SKM-1 (cell line): Measurements from ENCODE around the gene PHKG2.

Source experiments
- DNase-seq: peaks from one replicate; lab custom pipeline; 2025; ENCODE audit not compliant: unreplicated experiment; lab: John Stamatoyannopoulos, UW

The PHKG2 gene

GRCh38 chr16:30793508-30794069, 45.4 kb downstream of the PHKG2 start:
- DNase-seq = no peak

DNA sequence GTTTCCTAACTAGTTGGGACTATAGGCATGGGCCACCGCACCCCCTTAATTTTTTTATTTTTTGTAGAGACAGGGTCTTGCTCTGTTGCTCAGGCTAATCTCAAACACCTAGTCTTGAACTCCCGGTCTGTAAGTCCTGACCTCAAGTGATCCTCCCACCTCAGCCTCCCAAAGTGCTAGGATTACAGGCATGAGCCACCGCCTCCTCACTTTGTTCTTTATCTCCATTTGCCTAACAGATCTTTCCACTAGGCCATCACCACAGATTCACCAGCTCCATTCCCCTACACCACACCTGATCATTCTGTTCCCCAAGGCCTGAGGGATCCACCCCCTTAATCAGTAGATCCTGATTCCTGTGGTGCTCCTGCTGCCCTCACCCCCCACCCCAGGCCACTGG, 46.4 kb downstream of the PHKG2 start:
- DNase-seq = no peak

GRCh38 chr16:30797670-30798309, 49.6 kb downstream of the PHKG2 start:
- no peak for DNase-seq
